Liver (tissue), 9 donors: ENCODE measurements around the gene SMYD5. TPM values are rescaled to one million over a fixed set of nuclear protein-coding genes. Genes with fewer than 3 reads are reported as not detected.
"Not testable (repeated sequence)": the region's sequence is repeated elsewhere in the genome, so short reads cannot be mapped to it uniquely, and the experiment has no call there.

Experiments
- DNase-seq: peaks from one replicate; pipeline ENCODE4 v3.0.0-alpha.2; 2017; ENCODE audit warnings: low spot score
- H3K27ac ChIP-seq, 2 donors: one replicate each; pipeline ENCODE4 v1.7.0; 2013; ENCODE audit warnings: inconsistent platforms in 2 of 2, low read length in 2 of 2, control low read depth in 1 of 2, low read depth in 1 of 2, mild to moderate bottlenecking in 1 of 2
- H3K27me3 ChIP-seq, 4 donors: one replicate each; pipeline versions ENCODE4 v1.6.1 to v1.7.0; 2013; ENCODE audit warnings: low read length in 3 of 4, inconsistent platforms in 1 of 4, mild to moderate bottlenecking in 1 of 4, moderate library complexity in 1 of 4; ENCODE audit not compliant: control insufficient read depth in 4 of 4, insufficient read depth in 4 of 4
- H3K36me3 ChIP-seq, 4 donors: one replicate each; pipeline versions ENCODE4 v1.6.1 to v1.7.0; 2013; ENCODE audit warnings: low read length in 3 of 4, mild to moderate bottlenecking in 3 of 4, low read depth in 1 of 4, moderate library complexity in 1 of 4; ENCODE audit not compliant: control insufficient read depth in 4 of 4, insufficient read depth in 3 of 4
- H3K4me1 ChIP-seq, 4 donors: one replicate each; pipeline versions ENCODE4 v1.6.1 to v1.7.0; 2013; ENCODE audit warnings: low read length in 3 of 4, mild to moderate bottlenecking in 3 of 4, moderate library complexity in 1 of 4; ENCODE audit not compliant: control insufficient read depth in 4 of 4, insufficient read depth in 4 of 4
- H3K4me3 ChIP-seq, 3 donors: one replicate each; pipeline versions ENCODE4 v1.6.1 to v1.7.0; 2013; ENCODE audit warnings: low read length in 3 of 3, control low read depth in 1 of 3, low read depth in 1 of 3, mild to moderate bottlenecking in 1 of 3
- H3K9ac ChIP-seq, 2 donors: one replicate each; pipeline ENCODE4 v1.7.0; 2013; ENCODE audit warnings: low read length in 2 of 2, mild to moderate bottlenecking in 2 of 2, moderate library complexity in 2 of 2, control low read depth in 1 of 2, low read depth in 1 of 2
- H3K9me3 ChIP-seq, 4 donors: one replicate each; pipeline versions ENCODE4 v1.6.1 to v1.7.0; 2013; ENCODE audit warnings: low read length in 3 of 4; ENCODE audit not compliant: control insufficient read depth in 4 of 4
- CTCF ChIP-seq: fragments of 150-350 bp; IDR thresholded peaks from 2 replicates; pipeline ENCODE4 v1.5.1; 2017; ENCODE audit warnings: improper control_type of control experiment, low read depth, low read length; ENCODE audit not compliant: missing input control
- EGR1 ChIP-seq, 2 donors: IDR thresholded peaks; 2 replicates each; pipeline ENCODE4 v1.6.1; 2016 to 2018; ENCODE audit warnings: antibody characterized with exemption in 2 of 2, low read depth in 2 of 2
- FOXA1 ChIP-seq: IDR thresholded peaks from 2 replicates; pipeline ENCODE4 v1.6.1; 2016; ENCODE audit warnings: antibody characterized with exemption
- FOXA2 ChIP-seq: IDR thresholded peaks from 2 replicates; pipeline ENCODE4 v1.6.1; 2016; ENCODE audit warnings: antibody characterized with exemption
- GABPA ChIP-seq, 2 donors: IDR thresholded peaks in 1 of 2; conservative IDR thresholded peaks in 1 of 2; 2 replicates each; pipeline ENCODE4 v1.6.1; 2016; ENCODE audit warnings: antibody characterized with exemption in 2 of 2, mild to moderate bottlenecking in 1 of 2, moderate library complexity in 1 of 2
- HNF4A ChIP-seq, 2 donors: conservative IDR thresholded peaks; 2 replicates each; pipeline ENCODE4 v1.6.1; 2016; ENCODE audit warnings: antibody characterized with exemption in 2 of 2, mild to moderate bottlenecking in 2 of 2
- HNF4G ChIP-seq: IDR thresholded peaks from 2 replicates; pipeline ENCODE4 v1.6.1; 2016; ENCODE audit warnings: antibody characterized with exemption
- JUND ChIP-seq, 2 donors: IDR thresholded peaks; 2 replicates each; pipeline ENCODE4 v1.6.1; 2016; ENCODE audit warnings: antibody characterized with exemption in 2 of 2
- MAX ChIP-seq: IDR thresholded peaks from 2 replicates; pipeline ENCODE4 v1.6.1; 2016; ENCODE audit warnings: antibody characterized with exemption
- NR2F2 ChIP-seq: IDR thresholded peaks from 2 replicates; pipeline ENCODE4 v1.6.1; 2016; ENCODE audit warnings: antibody characterized with exemption
- RAD21 ChIP-seq, 2 donors: IDR thresholded peaks; 2 replicates each; pipeline ENCODE4 v1.6.1; 2016; ENCODE audit warnings: antibody characterized with exemption in 2 of 2, mild to moderate bottlenecking in 2 of 2
- REST ChIP-seq: IDR thresholded peaks from 2 replicates; pipeline ENCODE4 v1.6.1; 2016; ENCODE audit warnings: antibody characterized with exemption, mild to moderate bottlenecking
- SP1 ChIP-seq: IDR thresholded peaks from 2 replicates; pipeline ENCODE4 v1.6.1; 2018; ENCODE audit warnings: antibody characterized with exemption, mild to moderate bottlenecking
- TAF1 ChIP-seq: conservative IDR thresholded peaks from 2 replicates; pipeline ENCODE4 v1.6.1; 2016; ENCODE audit warnings: antibody characterized with exemption, mild to moderate bottlenecking
- YY1 ChIP-seq: IDR thresholded peaks from 2 replicates; pipeline ENCODE4 v1.6.1; 2016; ENCODE audit warnings: antibody characterized with exemption, mild to moderate bottlenecking
- ZBTB33 ChIP-seq: IDR thresholded peaks from 2 replicates; pipeline ENCODE4 v1.6.1; 2016; ENCODE audit warnings: antibody characterized with exemption
- WGBS: extraction: QIAGEN DNeasy Blood & Tissue Kit; methylation state at CpG from one replicate; pipeline ENCODE4 v1.1.7; 2013; 5-methylcytosine and 5-hydroxymethylcytosine counted together
- polyA plus RNA-seq, 2 donors: library from polyadenylated mRNA; stranded (reverse) in 1 of 2; unstranded in 1 of 2; fragments of 200-250 nt in 1 of 2; fragments of >200 nt in 1 of 2; fragmentation: Nextera tagmentation in 1 of 2; extraction: Ambion mirVana in 1 of 2; gene quantifications; one replicate each; pipeline versions ENCODE4 v1.2.1 to v1.2.3, GENCODE V29; 2013 to 2015
- total RNA-seq, 2 donors: library from RNA; depleted of rRNA; stranded (reverse); fragments of >200 nt; gene quantifications; one replicate each; pipeline ENCODE4 v1.2.3, GENCODE V29; 2014
- donor health status: healthy.
- donor health status: healthy.
- donor health status: healthy.
- donor health status: healthy.
- donor health status: healthy.

Gene SMYD5
- total and polyA plus RNA-seq, 4 donors = 3.9 to 8.8 (median 5.8) TPM

- not testable (repeated sequence) for H3K9ac ChIP-seq, H3K27ac ChIP-seq, DNase-seq, H3K4me1 ChIP-seq, H3K9me3 ChIP-seq, H3K27me3 ChIP-seq, H3K4me3 ChIP-seq, H3K36me3 ChIP-seq
- 94% methylated on average over 18 of the region's 18 CpGs for WGBS
These were observed 48.8 kb downstream of the SMYD5 start for GRCh38 chr2:73262691-73263429.

- no peak for DNase-seq
- Histone ChIP-seq H3K4me3 (no peak overlapping the region), H3K27me3 (no peaks in the 10 kb centered on the region), H3K9ac (no peak overlapping the region), H3K27ac (no peak overlapping the region), H3K36me3 (no peaks in the 10 kb centered on the region), H3K9me3 (no peaks in the 10 kb centered on the region), H3K4me1 (peaks cover 0 to 5% (median 2%) of the 10 kb centered on the region in 4 donors)
- 94% methylated on average over 16 of the region's 16 CpGs for WGBS
- no peak for TF ChIP-seq GABPA (IDR thresholded peaks at IDR 0.05 in 1 of 2, conservative IDR thresholded peaks at IDR 0.05 in 1 of 2)
These were observed 49.7 kb downstream of the SMYD5 start for GRCh38 chr2:73263540-73264331.

- WGBS = 93% methylated on average over 15 of the region's 15 CpGs
- H3K9me3 ChIP-seq = no peaks in the 10 kb centered on the region
- H3K4me3 ChIP-seq = no peak overlapping the region
- H3K4me1 ChIP-seq = peaks cover 2 to 9% (median 6%) of the 10 kb centered on the region in 4 donors
- no peak overlapping the region for H3K27ac ChIP-seq
- no peak overlapping the region for H3K9ac ChIP-seq
- H3K36me3 ChIP-seq = no peaks in the 10 kb centered on the region
- peaks cover 0 to 4% (median 0%) of the 10 kb centered on the region in 4 donors for H3K27me3 ChIP-seq
- DNase-seq = no peak
- TF ChIP-seq HNF4G (no peak), FOXA1 (no peak), SP1 (no peak), HNF4A (conservative IDR thresholded peaks at IDR 0.05) (no peak), CTCF (no peak), RAD21 (IDR thresholded peaks at IDR 0.05) (no peak), YY1 (no peak), TAF1 (no peak), JUND (IDR thresholded peaks at IDR 0.05) (no peak), MAX (no peak), ZBTB33 (no peak), NR2F2 (no peak), GABPA (IDR thresholded peaks at IDR 0.05 in 1 of 2, conservative IDR thresholded peaks at IDR 0.05 in 1 of 2) (no peak), EGR1 (IDR thresholded peaks at IDR 0.05; ENCODE audit: low read depth in 2 of 2) (no peak), FOXA2 (no peak), REST (no peak)
These were observed 50.2 kb downstream of the SMYD5 start for GRCh38 chr2:73264332-73264606.
